Ishikawa (cell line): ENCODE measurements around the gene PLPP7.

Experiments
- CEBPB ChIP-seq: IDR thresholded peaks from 2 replicates; pipeline ENCODE4 v1.6.1; 2012
- CREB1 ChIP-seq: IDR thresholded peaks from 2 replicates; pipeline ENCODE4 v1.6.1; 2012; ENCODE audit warnings: low read depth
- EGR1 ChIP-seq: IDR thresholded peaks from 2 replicates; pipeline ENCODE4 v1.6.1; 2012
- EP300 ChIP-seq: IDR thresholded peaks from 2 replicates; pipeline ENCODE4 v1.6.1; 2012; ENCODE audit warnings: borderline replicate concordance
- FOXM1 ChIP-seq: IDR thresholded peaks from 2 replicates; pipeline ENCODE4 v1.6.1; 2012; ENCODE audit warnings: low read depth, borderline replicate concordance
- MAX ChIP-seq: IDR thresholded peaks from 2 replicates; pipeline ENCODE4 v1.6.1; 2012
- NFIC ChIP-seq: IDR thresholded peaks from 2 replicates; pipeline ENCODE4 v1.6.1; 2012
- RAD21 ChIP-seq: IDR thresholded peaks from 2 replicates; pipeline ENCODE4 v1.6.1; 2012; ENCODE audit warnings: low read depth
- REST ChIP-seq: IDR thresholded peaks from 2 replicates; pipeline ENCODE4 v1.6.1; 2012; ENCODE audit warnings: low read depth, mild to moderate bottlenecking
- TAF1 ChIP-seq: IDR thresholded peaks from 2 replicates; pipeline ENCODE4 v1.6.1; 2012; ENCODE audit warnings: low read depth, mild to moderate bottlenecking
- TCF12 ChIP-seq: IDR thresholded peaks from 2 replicates; pipeline ENCODE4 v1.6.1; 2012; ENCODE audit warnings: low read depth
- TEAD4 ChIP-seq: IDR thresholded peaks from 2 replicates; pipeline ENCODE4 v1.6.1; 2012
- YY1 ChIP-seq: IDR thresholded peaks from 2 replicates; pipeline ENCODE4 v1.6.1; 2012; ENCODE audit warnings: low read depth
- ZBTB7A ChIP-seq: IDR thresholded peaks from 2 replicates; pipeline ENCODE4 v1.6.1; 2012; ENCODE audit warnings: low read depth
- TF ChIP-seq, protein P1 (sequence below): IDR thresholded peaks from 2 replicates; pipeline ENCODE4 v1.6.1; 2012

PLPP7 gene

DNA sequence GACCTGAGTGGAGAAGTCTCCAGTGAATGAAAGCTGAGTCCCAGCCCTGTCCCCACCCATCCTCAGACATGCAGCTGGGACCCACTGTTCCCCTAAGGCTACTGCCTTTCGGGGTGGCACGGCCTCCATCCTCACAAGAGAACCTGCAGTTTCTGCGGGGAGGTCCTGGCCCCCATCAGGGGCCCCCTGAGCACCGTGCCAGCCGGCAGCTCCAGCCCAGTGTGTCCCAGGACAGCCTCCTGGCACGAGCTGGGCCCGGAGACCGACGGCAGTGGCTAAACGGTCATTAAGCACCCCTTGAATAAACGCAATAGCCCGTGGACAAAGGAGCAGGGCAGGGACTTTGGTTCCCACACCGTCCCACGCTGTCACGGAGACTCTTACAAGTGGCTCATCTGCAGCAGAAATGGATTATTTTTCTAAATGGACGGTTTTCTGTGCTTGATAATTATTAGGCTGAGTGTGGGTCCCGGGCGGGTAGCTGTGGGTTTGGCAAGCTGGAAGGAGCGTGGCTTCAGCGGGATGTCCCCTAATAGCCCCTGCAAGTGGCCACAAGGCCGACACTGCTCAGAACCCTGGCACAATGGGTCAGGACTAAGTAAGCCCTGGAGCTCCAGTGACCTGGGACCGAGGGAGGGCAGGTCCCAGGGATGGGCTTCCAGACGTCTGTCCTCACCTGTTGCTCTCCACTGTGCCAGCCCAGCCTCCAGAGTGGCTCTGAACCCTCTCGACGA is 30.7 kb upstream of the PLPP7 start:
- TF ChIP-seq TEAD4 (no peak), FOXM1 (no peak), CREB1 (no peak), TCF12 (no peak), EP300 (no peak), ZBTB7A (no peak), TAF1 (no peak), EGR1 (no peak), CEBPB (no peak), NFIC (no peak), REST (no peak), YY1 (no peak), MAX (no peak), RAD21 (no peak)
- TF ChIP-seq, protein P1, sequence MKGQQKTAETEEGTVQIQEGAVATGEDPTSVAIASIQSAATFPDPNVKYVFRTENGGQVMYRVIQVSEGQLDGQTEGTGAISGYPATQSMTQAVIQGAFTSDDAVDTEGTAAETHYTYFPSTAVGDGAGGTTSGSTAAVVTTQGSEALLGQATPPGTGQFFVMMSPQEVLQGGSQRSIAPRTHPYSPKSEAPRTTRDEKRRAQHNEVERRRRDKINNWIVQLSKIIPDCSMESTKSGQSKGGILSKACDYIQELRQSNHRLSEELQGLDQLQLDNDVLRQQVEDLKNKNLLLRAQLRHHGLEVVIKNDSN = no peak

DNA sequence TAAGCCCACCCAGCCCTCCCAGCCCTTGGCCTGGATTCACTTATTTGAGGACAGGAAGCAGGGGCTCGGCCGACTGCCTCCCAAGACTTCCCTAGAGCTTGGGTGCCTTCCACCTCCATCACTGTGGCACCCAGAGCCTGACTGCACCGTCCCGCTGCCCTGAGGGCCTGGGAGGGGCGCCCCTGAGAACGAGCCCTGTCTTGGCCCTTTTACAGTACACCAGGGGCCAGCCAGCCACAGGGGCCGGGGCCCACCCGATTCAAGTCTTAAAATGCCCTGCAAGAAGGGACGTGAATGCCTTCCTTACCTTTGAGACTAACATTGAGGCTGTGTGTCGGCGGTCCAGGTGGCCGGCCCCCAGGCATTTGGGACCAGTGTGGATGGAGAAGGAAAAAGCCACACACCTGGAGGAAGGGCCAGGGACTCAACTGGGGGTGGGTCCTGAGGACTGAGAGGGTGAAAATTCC is 30.1 kb upstream of the PLPP7 start:
- TF ChIP-seq CREB1 = no peak
- no peak for TF ChIP-seq CEBPB
- TF ChIP-seq EGR1 = no peak
- no peak for TF ChIP-seq NFIC
- TF ChIP-seq TAF1 = no peak
- no peak for TF ChIP-seq ZBTB7A
- TF ChIP-seq EP300 = no peak
- no peak for TF ChIP-seq FOXM1
- TF ChIP-seq RAD21 = no peak
- TF ChIP-seq REST = no peak

DNA sequence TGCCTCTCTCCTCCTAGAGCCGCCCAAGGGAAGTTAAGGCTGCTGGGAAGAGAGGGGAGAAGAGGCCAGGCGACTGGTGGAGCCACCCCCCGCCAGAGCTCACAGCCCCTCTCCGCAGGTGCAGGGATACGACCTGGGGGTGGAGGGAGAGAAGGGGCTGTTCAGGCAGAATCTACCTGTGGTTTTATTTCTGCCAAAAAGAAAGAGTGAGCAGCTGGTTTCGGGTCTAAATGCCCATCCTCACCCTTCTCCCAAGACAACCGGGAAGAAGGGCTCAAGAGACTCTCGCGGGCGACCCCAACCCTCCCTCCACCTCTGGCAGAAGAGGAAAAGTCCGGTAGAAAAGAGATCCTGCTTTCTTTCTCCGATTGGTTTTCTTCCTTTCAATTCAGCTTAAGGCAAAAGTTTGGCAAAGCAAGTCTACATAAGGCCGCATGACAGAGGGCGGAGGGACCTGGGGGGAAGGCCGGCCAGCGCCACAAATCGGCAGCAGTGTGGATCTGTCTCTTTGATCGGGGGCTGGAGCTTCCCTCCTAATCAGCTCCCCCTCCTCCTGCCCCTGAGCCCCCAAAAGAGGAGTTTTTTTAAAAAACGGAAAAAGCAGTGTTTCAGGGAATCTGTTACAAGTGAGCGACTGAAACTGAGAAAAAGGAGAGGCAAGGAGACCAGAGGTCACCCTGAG is 29.5 kb upstream of the PLPP7 start:
- TF ChIP-seq CEBPB (no peak), YY1 (no peak)

DNA sequence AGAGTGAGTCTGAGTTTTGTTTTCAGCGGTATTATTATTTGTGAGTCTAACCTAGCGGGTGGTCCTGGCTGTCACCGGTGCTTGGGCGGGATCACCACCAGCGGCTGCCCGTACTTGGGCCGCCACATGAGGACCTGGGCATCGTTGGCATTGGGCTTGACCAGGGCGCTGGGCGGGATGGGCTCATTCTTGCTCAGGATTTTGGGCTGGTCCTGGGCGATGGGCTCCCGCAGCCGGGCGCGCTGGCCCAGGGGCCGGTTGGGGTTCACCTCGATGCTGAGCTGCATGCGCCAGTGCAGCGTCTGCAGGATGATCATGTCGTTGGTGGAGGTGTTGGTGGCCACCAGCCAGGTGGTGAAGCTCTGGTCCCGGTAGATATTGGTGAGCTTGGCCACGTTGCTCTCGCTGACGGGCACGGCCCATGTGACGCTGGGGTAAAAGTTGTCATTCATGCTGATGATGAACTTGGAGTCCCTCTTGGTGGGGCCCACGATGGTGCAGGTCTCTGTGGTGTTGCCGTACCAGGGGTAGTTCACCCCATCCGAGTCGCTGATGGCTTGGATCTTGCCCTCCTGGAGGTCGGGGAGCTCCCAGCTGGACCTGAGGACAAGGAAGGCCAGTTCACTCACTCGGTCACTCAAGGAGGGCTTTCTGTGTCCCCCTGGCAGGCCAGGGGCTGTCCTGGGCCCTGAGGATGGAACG is 28.6 kb upstream of the PLPP7 start:
- TF ChIP-seq, protein P1 = no peak
- no peak for TF ChIP-seq RAD21
- no peak for TF ChIP-seq NFIC
- no peak for TF ChIP-seq ZBTB7A
- TF ChIP-seq TEAD4 = no peak
- TF ChIP-seq MAX = no peak
- no peak for TF ChIP-seq EGR1
- no peak for TF ChIP-seq YY1
- no peak for TF ChIP-seq TCF12
- TF ChIP-seq TAF1 = no peak
- no peak for TF ChIP-seq CEBPB
- TF ChIP-seq EP300 = no peak
- TF ChIP-seq REST = no peak
- TF ChIP-seq CREB1 = no peak
- no peak for TF ChIP-seq FOXM1
